Measurements from ENCODE around the gene PDXP. TPM values are rescaled to one million over a fixed set of nuclear protein-coding genes. Genes with fewer than 3 reads are reported as not detected.

The PDXP gene
- total and polyA plus RNA-seq, 2 of the 13 experiments (the other 11 are each of a cell fraction or from before 2014, with no cell fraction given) = 58.2 to 70.6 TPM

DNA sequence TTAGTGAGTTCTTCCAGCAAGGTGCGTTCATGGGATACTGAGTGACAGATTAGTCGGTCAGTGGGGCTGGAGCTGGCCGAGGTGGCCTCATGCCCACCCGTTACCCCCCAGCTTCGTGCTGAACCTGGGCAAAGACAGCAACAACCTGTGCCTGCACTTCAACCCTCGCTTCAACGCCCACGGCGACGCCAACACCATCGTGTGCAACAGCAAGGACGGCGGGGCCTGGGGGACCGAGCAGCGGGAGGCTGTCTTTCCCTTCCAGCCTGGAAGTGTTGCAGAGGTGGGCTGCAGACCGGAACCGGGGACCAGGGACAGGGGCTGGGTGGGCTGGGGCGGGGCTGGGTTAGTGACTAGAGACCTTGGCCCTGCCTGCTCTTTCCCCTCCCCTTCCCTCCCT is 19.8 kb downstream of the PDXP start (continued):
- TF ChIP-seq, protein P1, sequence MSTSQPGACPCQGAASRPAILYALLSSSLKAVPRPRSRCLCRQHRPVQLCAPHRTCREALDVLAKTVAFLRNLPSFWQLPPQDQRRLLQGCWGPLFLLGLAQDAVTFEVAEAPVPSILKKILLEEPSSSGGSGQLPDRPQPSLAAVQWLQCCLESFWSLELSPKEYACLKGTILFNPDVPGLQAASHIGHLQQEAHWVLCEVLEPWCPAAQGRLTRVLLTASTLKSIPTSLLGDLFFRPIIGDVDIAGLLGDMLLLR (CRISPR knock-in tag; IDR thresholded peaks at IDR 0.05) = no peak
- TF ChIP-seq ZFP41 (CRISPR knock-in tag; IDR thresholded peaks at IDR 0.05; ENCODE audit: borderline replicate concordance) (no peak), KLF9 (CRISPR knock-in tag; IDR thresholded peaks at IDR 0.05; ENCODE audit: low read depth) (no peak), ETV5 (CRISPR knock-in tag; IDR thresholded peaks at IDR 0.05; ENCODE audit: borderline replicate concordance) (no peak), TAF15 (IDR thresholded peaks at IDR 0.05; ENCODE audit: low read depth, low read length, poor library complexity, severe bottlenecking) (peak; percentile 59), ZNF614 (CRISPR knock-in tag; IDR thresholded peaks at IDR 0.05; ENCODE audit: borderline replicate concordance) (no peak), HNRNPH1 (optimal IDR thresholded peaks at IDR 0.05; ENCODE audit: low read depth, low read length) (no peak), CREM (IDR thresholded peaks at IDR 0.05) (no peak), CREM (CRISPR knock-in tag; IDR thresholded peaks at IDR 0.05) (no peak), HOXA3 (CRISPR knock-in tag; IDR thresholded peaks at IDR 0.05) (no peak), POLR2AphosphoS2 (IDR thresholded peaks at IDR 0.05; ENCODE audit: low read depth, low read length) (no peak), AGO2 (optimal IDR thresholded peaks at IDR 0.05; ENCODE audit: low read depth, low read length) (peak; percentile 61), POLR2G (IDR thresholded peaks at IDR 0.05; ENCODE audit: low read depth, low read length) (0 out of 2 replicates have a peak, but pooled peaks have one; percentile 10), RBFOX2 (IDR thresholded peaks at IDR 0.05; ENCODE audit: low read depth, low read length) (peak; percentile 45; the same call in 1 of the 2 replicates), RBM39 (IDR thresholded peaks at IDR 0.05; ENCODE audit: low read depth, low read length, poor library complexity, severe bottlenecking) (no peak), BORCS8-MEF2B (CRISPR knock-in tag; IDR thresholded peaks at IDR 0.05) (no peak), BRCA1 (CRISPR knock-in tag; IDR thresholded peaks at IDR 0.05) (no peak), ESRRA (CRISPR knock-in tag; IDR thresholded peaks at IDR 0.05; ENCODE audit: low read depth) (no peak), ZMYM3 (CRISPR knock-in tag; IDR thresholded peaks at IDR 0.05) (no peak), DR1 (CRISPR knock-in tag; IDR thresholded peaks at IDR 0.05) (no peak), ZNF629 (CRISPR knock-in tag; conservative IDR thresholded peaks at IDR 0.05) (no peak; the same call in 1 of the 2 replicates), IKZF4 (CRISPR knock-in tag; IDR thresholded peaks at IDR 0.05; ENCODE audit: borderline replicate concordance, low read depth, not compliant biosample characterization) (no peak), IRF2 (CRISPR knock-in tag; IDR thresholded peaks at IDR 0.05) (no peak)
- TF ChIP-seq, protein P2, sequence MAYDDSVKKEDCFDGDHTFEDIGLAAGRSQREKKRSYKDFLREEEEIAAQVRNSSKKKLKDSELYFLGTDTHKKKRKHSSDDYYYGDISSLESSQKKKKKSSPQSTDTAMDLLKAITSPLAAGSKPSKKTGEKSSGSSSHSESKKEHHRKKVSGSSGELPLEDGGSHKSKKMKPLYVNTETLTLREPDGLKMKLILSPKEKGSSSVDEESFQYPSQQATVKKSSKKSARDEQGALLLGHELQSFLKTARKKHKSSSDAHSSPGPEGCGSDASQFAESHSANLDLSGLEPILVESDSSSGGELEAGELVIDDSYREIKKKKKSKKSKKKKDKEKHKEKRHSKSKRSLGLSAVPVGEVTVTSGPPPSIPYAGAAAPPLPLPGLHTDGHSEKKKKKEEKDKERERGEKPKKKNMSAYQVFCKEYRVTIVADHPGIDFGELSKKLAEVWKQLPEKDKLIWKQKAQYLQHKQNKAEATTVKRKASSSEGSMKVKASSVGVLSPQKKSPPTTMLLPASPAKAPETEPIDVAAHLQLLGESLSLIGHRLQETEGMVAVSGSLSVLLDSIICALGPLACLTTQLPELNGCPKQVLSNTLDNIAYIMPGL (CRISPR knock-in tag; IDR thresholded peaks at IDR 0.05; ENCODE audit: borderline replicate concordance in 1 of 2, low read depth in 1 of 2) = no peak
- TF ChIP-seq, protein P3, sequence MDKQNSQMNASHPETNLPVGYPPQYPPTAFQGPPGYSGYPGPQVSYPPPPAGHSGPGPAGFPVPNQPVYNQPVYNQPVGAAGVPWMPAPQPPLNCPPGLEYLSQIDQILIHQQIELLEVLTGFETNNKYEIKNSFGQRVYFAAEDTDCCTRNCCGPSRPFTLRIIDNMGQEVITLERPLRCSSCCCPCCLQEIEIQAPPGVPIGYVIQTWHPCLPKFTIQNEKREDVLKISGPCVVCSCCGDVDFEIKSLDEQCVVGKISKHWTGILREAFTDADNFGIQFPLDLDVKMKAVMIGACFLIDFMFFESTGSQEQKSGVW (CRISPR knock-in tag; IDR thresholded peaks at IDR 0.05; ENCODE audit: borderline replicate concordance) = no peak
- TF ChIP-seq, protein P4, sequence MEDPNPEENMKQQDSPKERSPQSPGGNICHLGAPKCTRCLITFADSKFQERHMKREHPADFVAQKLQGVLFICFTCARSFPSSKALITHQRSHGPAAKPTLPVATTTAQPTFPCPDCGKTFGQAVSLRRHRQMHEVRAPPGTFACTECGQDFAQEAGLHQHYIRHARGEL (CRISPR knock-in tag; IDR thresholded peaks at IDR 0.05) = no peak
- TF ChIP-seq, protein P5, sequence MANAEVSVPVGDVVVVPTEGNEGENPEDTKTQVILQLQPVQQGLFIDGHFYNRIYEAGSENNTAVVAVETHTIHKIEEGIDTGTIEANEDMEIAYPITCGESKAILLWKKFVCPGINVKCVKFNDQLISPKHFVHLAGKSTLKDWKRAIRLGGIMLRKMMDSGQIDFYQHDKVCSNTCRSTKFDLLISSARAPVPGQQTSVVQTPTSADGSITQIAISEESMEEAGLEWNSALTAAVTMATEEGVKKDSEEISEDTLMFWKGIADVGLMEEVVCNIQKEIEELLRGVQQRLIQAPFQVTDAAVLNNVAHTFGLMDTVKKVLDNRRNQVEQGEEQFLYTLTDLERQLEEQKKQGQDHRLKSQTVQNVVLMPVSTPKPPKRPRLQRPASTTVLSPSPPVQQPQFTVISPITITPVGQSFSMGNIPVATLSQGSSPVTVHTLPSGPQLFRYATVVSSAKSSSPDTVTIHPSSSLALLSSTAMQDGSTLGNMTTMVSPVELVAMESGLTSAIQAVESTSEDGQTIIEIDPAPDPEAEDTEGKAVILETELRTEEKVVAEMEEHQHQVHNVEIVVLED (CRISPR knock-in tag; IDR thresholded peaks at IDR 0.05; ENCODE audit: borderline replicate concordance) = no peak

Data from HepG2 (cell line).